HFFc6 (cell line): ENCODE measurements around the gene CD79B. TPM values are rescaled to one million over a fixed set of nuclear protein-coding genes. Genes with fewer than 3 reads are reported as not detected.
A peak's percentile ranks its signal among the peaks of the same experiment; 100 is the strongest.
"Not testable (repeated sequence)": the region's sequence is repeated elsewhere in the genome, so short reads cannot be mapped to it uniquely, and the experiment has no call there.

Source experiments
- DNase-seq: peaks from one replicate; pipeline ENCODE4 v3.0.0-alpha.2; 2018
- H3K27ac Mint-ChIP-seq: 2 replicates; pipeline ENCODE4 v1.8.0; 2020; ENCODE audit warnings: mild to moderate bottlenecking, mixed read lengths
- H3K27me3 Mint-ChIP-seq: 2 replicates; pipeline ENCODE4 v1.8.0; 2021; ENCODE audit warnings: mild to moderate bottlenecking, moderate library complexity, mixed read lengths; ENCODE audit not compliant: insufficient read depth
- H3K36me3 Mint-ChIP-seq: 2 replicates; pipeline ENCODE4 v1.8.0; 2021; ENCODE audit warnings: low read depth, mixed read lengths
- H3K4me1 Mint-ChIP-seq: 2 replicates; pipeline ENCODE4 v1.8.0; 2020; ENCODE audit warnings: low read depth, mixed read lengths
- H3K4me3 Mint-ChIP-seq: 2 replicates; pipeline ENCODE4 v1.8.0; 2020; ENCODE audit warnings: mild to moderate bottlenecking, moderate library complexity, mixed read lengths
- H3K9me3 Mint-ChIP-seq: 2 replicates; pipeline ENCODE4 v1.8.0; 2020; ENCODE audit warnings: mild to moderate bottlenecking, mixed read lengths
- total RNA-seq, 6 experiments: library from RNA; stranded (reverse); fragmentation: NEBNext Ultra II Directional; extraction: Animal tissue kit (Norgen Biotek cat#: 25700); gene quantifications; 2 replicates in 1 of 6; 3 replicates in 5 of 6; pipeline ENCODE4 v1.2.3, GENCODE V29; 2021
- TF ChIP-seq, protein P1 (sequence below): fragments of 200-600 bp; sonication (generic); IDR thresholded peaks from 2 replicates; pipeline ENCODE4 v1.5.0; 2021; ENCODE audit warnings: antibody characterized with exemption, mild to moderate bottlenecking

Gene CD79B
- total RNA-seq, 6 experiments from 2014 or later: 0.26 to 0.76 (median 0.34) TPM; not detected in 1

DNA sequence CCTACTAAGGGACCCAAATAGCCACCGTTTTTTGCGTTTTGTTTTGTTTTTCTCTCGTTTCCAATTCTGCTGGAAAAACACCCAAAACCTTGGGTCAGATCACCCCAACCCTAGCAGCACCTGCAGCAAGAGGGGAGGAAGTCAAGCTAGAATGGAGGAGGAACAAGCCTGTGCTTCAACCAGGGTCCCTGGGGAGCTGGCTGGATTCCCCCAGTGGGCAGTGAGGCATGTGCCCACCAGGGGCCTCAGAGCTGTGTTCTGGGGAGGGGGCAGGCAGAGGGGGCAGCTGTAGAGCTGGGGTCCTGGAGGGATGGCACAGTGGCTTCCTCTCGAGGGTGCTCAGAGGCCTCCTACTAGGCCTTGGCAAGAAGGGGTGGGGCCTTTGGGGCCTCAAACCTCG lies 6.5 kb downstream of the CD79B start:
- Mint-ChIP-seq H3K4me1 (no peaks in the 10 kb centered on the region), H3K4me3 (no peak overlapping the region), H3K27ac (no peak overlapping the region), H3K36me3 (no peaks in the 10 kb centered on the region), H3K27me3 (peaks cover 3% of the 10 kb centered on the region; the same call in 1 of the 2 replicates), H3K9me3 (no peaks in the 10 kb centered on the region)
- no peak for DNase-seq
- TF ChIP-seq, protein P1, sequence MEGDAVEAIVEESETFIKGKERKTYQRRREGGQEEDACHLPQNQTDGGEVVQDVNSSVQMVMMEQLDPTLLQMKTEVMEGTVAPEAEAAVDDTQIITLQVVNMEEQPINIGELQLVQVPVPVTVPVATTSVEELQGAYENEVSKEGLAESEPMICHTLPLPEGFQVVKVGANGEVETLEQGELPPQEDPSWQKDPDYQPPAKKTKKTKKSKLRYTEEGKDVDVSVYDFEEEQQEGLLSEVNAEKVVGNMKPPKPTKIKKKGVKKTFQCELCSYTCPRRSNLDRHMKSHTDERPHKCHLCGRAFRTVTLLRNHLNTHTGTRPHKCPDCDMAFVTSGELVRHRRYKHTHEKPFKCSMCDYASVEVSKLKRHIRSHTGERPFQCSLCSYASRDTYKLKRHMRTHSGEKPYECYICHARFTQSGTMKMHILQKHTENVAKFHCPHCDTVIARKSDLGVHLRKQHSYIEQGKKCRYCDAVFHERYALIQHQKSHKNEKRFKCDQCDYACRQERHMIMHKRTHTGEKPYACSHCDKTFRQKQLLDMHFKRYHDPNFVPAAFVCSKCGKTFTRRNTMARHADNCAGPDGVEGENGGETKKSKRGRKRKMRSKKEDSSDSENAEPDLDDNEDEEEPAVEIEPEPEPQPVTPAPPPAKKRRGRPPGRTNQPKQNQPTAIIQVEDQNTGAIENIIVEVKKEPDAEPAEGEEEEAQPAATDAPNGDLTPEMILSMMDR: no peak

DNA sequence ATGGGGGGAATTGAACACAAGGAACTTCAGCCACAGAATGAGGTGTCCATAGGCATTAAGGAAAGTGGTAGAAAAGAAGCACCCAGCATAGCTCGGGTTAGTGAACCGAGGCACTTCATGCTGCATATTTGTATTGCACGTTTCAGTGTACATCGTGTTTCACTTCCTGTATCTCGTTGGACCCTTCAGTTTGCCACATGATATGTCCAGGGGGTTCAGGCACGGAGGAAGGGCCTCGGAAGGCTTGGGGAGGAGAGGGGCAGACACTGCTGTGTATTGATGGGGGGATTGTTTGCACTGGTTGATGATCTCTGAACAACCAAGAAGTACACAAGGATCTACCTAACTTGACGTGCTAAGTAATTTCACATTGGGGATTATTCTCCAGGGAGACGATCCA lies 9.7 kb downstream of the CD79B start:
- not testable (repeated sequence) for H3K27ac Mint-ChIP-seq, DNase-seq, H3K4me3 Mint-ChIP-seq, H3K9me3 Mint-ChIP-seq, H3K27me3 Mint-ChIP-seq, H3K4me1 Mint-ChIP-seq, H3K36me3 Mint-ChIP-seq

DNA sequence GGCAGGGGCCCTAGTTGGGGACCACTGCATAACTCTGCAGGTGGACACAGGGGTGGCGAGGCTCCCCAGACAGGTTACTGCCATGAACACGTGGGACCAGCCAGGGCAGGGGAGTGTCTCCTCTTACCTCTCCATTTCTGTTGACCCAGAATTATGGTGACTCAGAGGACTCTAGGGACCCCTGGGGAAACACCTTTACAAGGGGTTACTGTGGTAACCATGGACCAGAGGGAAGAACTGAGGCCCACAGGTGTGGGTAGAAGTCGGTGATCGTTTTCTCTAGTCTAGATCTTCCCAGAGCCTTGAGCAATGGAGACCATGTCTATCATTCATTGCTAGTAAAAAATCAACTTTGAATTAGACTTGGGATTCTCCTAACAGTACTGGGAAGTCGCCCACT lies 11.4 kb downstream of the CD79B start:
- H3K4me1 Mint-ChIP-seq, H3K4me3 Mint-ChIP-seq, H3K27ac Mint-ChIP-seq, H3K9me3 Mint-ChIP-seq, DNase-seq, H3K36me3 Mint-ChIP-seq: not testable (repeated sequence)
- H3K27me3 Mint-ChIP-seq: peaks cover 21% of the 10 kb centered on the region

DNA sequence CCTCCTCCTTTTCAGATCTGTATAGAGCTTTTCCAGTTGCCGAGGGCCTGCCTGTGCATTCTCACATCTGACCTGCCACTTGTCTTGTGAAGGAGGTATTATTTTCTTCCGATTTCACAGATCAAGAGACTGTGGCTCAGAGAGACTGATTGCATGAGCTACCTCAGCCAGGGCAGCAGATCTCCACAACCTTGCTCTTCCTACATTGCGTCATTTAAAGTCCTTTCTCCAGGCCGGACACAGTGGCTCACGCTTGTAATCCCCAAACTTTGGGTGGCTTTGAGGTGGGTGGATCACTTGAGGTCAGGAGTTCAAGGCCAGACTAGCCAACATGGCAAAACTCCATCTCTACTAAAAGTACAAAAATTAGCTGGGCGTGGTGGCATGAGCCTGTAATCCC lies 12.1 kb downstream of the CD79B start:
- H3K27ac Mint-ChIP-seq, H3K36me3 Mint-ChIP-seq, H3K9me3 Mint-ChIP-seq, DNase-seq, H3K4me3 Mint-ChIP-seq, H3K4me1 Mint-ChIP-seq: not testable (repeated sequence)
- H3K27me3 Mint-ChIP-seq: peaks cover 25% of the 10 kb centered on the region

DNA sequence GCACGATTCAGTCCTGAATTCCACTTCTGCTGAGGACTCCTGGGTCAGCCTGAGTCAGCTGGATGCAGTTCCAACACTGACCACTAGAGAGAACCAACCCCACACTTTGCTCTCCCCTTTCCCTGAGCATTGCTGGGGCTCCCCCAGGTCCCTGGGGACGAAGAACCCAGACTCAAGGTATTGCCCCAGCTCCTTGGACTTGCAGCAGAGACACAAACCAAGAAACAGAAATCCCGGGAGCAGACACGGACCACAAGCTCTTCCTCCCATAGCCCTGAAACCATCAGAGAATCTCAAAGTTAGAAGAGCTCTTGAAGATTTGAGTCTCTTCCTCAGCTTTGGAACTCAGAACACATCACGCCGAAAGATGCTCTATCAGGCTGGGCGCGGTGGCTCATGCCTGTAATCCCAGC lies 12.8 kb downstream of the CD79B start:
- H3K4me1 Mint-ChIP-seq: no peaks in the 10 kb centered on the region
- H3K27me3 Mint-ChIP-seq: peaks cover 31% of the 10 kb centered on the region
- H3K4me3 Mint-ChIP-seq: no peak overlapping the region
- DNase-seq: peak; percentile 28
- no peaks in the 10 kb centered on the region for H3K9me3 Mint-ChIP-seq
- H3K27ac Mint-ChIP-seq: no peak overlapping the region
- no peaks in the 10 kb centered on the region for H3K36me3 Mint-ChIP-seq
- TF ChIP-seq, protein P1: peak; percentile 95

DNA sequence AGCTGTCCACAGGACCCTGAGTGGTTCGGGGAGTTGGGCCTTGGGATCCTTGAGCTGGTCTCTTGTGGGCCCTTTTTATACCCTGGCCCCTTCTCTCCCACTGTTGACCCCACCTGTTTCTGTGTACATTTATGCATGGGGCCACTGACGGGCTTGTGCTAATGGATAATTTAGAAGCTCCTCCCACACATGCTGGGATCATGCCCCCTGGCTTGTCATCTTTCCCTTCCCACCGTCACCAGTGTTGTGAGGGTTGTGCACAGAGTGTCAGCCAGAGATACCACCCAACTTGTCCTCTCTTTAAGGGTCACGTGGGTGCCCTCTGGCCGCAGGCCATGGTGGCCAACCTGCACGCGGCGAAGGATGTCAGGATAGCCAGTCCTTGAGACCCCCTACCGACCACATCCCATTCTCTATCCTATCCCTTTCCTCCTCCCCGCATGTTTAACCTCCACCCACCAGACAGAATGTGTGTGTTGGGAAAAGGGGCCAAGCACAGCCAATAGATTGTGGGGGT lies 13.3 kb downstream of the CD79B start, which contains the start of gene GH1:
Gene GH1, minus strand, starts transcription at position 51 of the 517 bp plus-strand sequence. CDS start 63 bp downstream, outside the sequence.
- H3K4me3 Mint-ChIP-seq, H3K27ac Mint-ChIP-seq: not testable (repeated sequence)
- peaks cover 33% of the 10 kb centered on the region for H3K27me3 Mint-ChIP-seq

DNA sequence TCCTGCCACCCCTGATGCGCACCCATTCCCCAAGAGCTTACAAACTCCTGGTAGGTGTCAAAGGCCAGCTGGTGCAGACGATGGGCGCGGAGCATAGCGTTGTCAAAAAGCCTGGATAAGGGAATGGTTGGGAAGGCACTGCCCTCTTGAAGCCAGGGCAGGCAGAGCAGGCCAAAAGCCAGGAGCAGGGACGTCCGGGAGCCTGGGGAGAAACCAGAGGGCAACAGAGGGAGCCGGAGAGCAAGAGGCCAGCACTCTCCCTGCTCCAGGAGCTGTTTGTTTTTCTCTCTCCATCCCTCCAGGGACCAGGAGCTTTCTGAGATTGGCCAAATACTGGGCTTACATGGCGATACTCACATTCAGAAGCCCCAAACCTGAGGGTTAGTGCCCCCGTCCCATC lies 13.8 kb downstream of the CD79B start:
- peaks cover 33% of the 10 kb centered on the region for H3K27me3 Mint-ChIP-seq
- no peak overlapping the region for H3K4me3 Mint-ChIP-seq
- no peak for DNase-seq
- H3K27ac Mint-ChIP-seq: no peak overlapping the region
- H3K9me3 Mint-ChIP-seq: no peaks in the 10 kb centered on the region
- H3K36me3 Mint-ChIP-seq: no peaks in the 10 kb centered on the region
- TF ChIP-seq, protein P1: no peak
- H3K4me1 Mint-ChIP-seq: no peaks in the 10 kb centered on the region

More for the DNA sequence above, 13.3 kb downstream of the CD79B start, which contains the start of gene GH1:
- not testable (repeated sequence) for H3K36me3 Mint-ChIP-seq, H3K9me3 Mint-ChIP-seq, DNase-seq, H3K4me1 Mint-ChIP-seq

DNA sequence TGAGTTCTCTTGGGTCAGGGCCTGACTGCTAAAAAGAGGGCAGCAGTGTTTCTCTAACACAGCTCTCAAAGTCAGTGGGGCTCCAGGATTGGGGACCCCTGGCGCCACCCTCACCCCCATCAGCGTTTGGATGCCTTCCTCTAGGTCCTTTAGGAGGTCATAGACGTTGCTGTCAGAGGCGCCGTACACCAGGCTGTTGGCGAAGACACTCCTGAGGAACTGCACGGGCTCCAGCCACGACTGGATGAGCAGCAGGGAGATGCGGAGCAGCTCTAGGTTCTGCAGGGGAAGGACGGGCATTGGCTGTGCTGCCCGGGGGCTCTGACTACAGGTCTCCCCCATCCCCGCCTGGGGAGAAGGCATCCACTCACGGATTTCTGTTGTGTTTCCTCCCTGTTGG lies 14.5 kb downstream of the CD79B start:
- DNase-seq: no peak
- H3K4me3 Mint-ChIP-seq: no peak overlapping the region
- TF ChIP-seq, protein P1: no peak
- no peak overlapping the region for H3K27ac Mint-ChIP-seq
- H3K9me3 Mint-ChIP-seq: no peaks in the 10 kb centered on the region
- H3K36me3 Mint-ChIP-seq: no peaks in the 10 kb centered on the region
- H3K4me1 Mint-ChIP-seq: no peaks in the 10 kb centered on the region
- peaks cover 31% of the 10 kb centered on the region for H3K27me3 Mint-ChIP-seq

DNA sequence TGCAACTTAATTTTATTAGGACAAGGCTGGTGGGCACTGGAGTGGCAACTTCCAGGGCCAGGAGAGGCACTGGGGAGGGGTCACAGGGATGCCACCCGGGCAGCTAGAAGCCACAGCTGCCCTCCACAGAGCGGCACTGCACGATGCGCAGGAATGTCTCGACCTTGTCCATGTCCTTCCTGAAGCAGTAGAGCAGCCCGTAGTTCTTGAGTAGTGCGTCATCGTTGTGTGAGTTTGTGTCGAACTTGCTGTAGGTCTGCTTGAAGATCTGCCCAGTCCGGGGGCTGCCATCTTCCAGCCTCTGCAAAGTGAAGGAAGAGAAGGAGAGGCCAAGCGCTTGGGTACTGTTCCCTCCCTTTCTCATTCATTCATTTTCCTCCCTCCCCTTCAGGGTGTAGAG lies 14.9 kb downstream of the CD79B start:
- not testable (repeated sequence) for H3K9me3 Mint-ChIP-seq, H3K4me1 Mint-ChIP-seq, DNase-seq, H3K36me3 Mint-ChIP-seq, H3K4me3 Mint-ChIP-seq, H3K27ac Mint-ChIP-seq
- peaks cover 33% of the 10 kb centered on the region for H3K27me3 Mint-ChIP-seq
